Gastroesophageal sphincter (tissue), 4 donors: ENCODE results near the gene MCTP1. TPM values are rescaled to one million over a fixed set of nuclear protein-coding genes. Genes with fewer than 3 reads are reported as not detected.

Experiments used
- ATAC-seq: fragments of 150-250 bp; one replicate; pipeline ENCODE4 v1.9.1; 2016; ENCODE audit warnings: mild to moderate bottlenecking, moderate library complexity
- H3K27ac ChIP-seq, 4 donors: fragments of 200-600 bp; sonication (generic) in 3 of 4; 1 replicate in 3 of 4; 2 replicates in 1 of 4; pipeline ENCODE4 v1.5.1; 2016 to 2019
- H3K27me3 ChIP-seq: fragments of 200-600 bp; sonication (generic); one replicate; pipeline ENCODE4 v1.5.1; 2019
- H3K36me3 ChIP-seq, 2 donors: fragments of 200-600 bp; sonication (generic); one replicate each; pipeline ENCODE4 v1.5.1; 2019; ENCODE audit warnings: control low read depth in 1 of 2
- H3K4me1 ChIP-seq, 3 donors: fragments of 200-600 bp; sonication (generic); 1 replicate in 2 of 3; 2 replicates in 1 of 3; pipeline ENCODE4 v1.5.1; 2016 to 2019; ENCODE audit warnings: control low read depth in 2 of 3
- H3K4me3 ChIP-seq, 2 donors: fragments of 200-600 bp; sonication (generic); one replicate each; pipeline ENCODE4 v1.5.1; 2019; ENCODE audit warnings: mild to moderate bottlenecking in 1 of 2, moderate library complexity in 1 of 2
- H3K9me3 ChIP-seq, 3 donors: fragments of 200-600 bp; sonication (generic); one replicate each; pipeline ENCODE4 v1.5.1; 2017 to 2019; ENCODE audit warnings: control low read depth in 2 of 3
- CTCF ChIP-seq, 4 experiments: fragments of 200-600 bp in 2 of 4; fragments of 450-650 bp in 2 of 4; sonication (generic) in 1 of 4; IDR thresholded peaks; one replicate each; pipeline ENCODE4 v1.5.1; 2017 to 2019; ENCODE audit warnings: antibody characterized with exemption in 4 of 4, mild to moderate bottlenecking in 2 of 4, moderate library complexity in 2 of 4
- EP300 ChIP-seq: sonication (generic); formaldehyde crosslinking; IDR thresholded peaks from one replicate; pipeline ENCODE4 v1.6.1; 2017; ENCODE audit warnings: antibody characterized with exemption, mild to moderate bottlenecking
- POLR2A ChIP-seq, 2 donors: fragments of 450-650 bp; IDR thresholded peaks; one replicate each; pipeline ENCODE4 v1.6.1; 2017; ENCODE audit warnings: antibody characterized with exemption in 2 of 2, mild to moderate bottlenecking in 2 of 2, moderate library complexity in 1 of 2
- POLR2AphosphoS5 ChIP-seq: sonication (generic); formaldehyde crosslinking; IDR thresholded peaks from one replicate; pipeline ENCODE4 v1.6.1; 2017; ENCODE audit warnings: antibody characterized with exemption
- WGBS, 2 donors: methylation state at CpG; one replicate each; pipeline ENCODE4 v1.1.5; 2018; ENCODE audit warnings: low coverage in 1 of 2; 5-methylcytosine and 5-hydroxymethylcytosine counted together
- total RNA-seq, 4 donors: library from RNA; depleted of rRNA; stranded (reverse); fragments of >200 nt; gene quantifications; one replicate each; pipeline ENCODE4 v1.1.0, GENCODE V29; 2016

MCTP1 gene
- total RNA-seq, 4 donors from 2014 or later = 13.5 to 57.6 (median 21.9) TPM

- Histone ChIP-seq H3K4me1 (no peaks in the 10 kb centered on the region), H3K27me3 (no peaks in the 10 kb centered on the region), H3K27ac (no peak overlapping the region), H3K4me3 (no peak overlapping the region), H3K9me3 (no peaks in the 10 kb centered on the region), H3K36me3 (no peaks in the 10 kb centered on the region)
- 69 to 71% methylated on average over 2 to 3 of the region's 3 CpGs for WGBS, 2 donors
- no peak for ATAC-seq
- TF ChIP-seq POLR2AphosphoS5 = no peak
- no peak for TF ChIP-seq POLR2A (IDR thresholded peaks at IDR 0.05)
- TF ChIP-seq CTCF (IDR thresholded peaks at IDR 0.05) = no peak
- no peak for TF ChIP-seq EP300
These were observed 143.8 kb downstream of the MCTP1 start for GRCh38 chr5:95141141-95141540.

- Histone ChIP-seq H3K4me1 (no peaks in the 10 kb centered on the region), H3K27me3 (no peaks in the 10 kb centered on the region), H3K9me3 (no peaks in the 10 kb centered on the region), H3K27ac (no peak overlapping the region), H3K4me3 (no peak overlapping the region), H3K36me3 (no peaks in the 10 kb centered on the region)
- 76% methylated on average over 3 of the region's 3 CpGs; no CpG with 5 or more reads in 1 of the 2 donors for WGBS, 2 donors
- no peak for ATAC-seq
- no peak for TF ChIP-seq POLR2AphosphoS5
These were observed 150.6 kb downstream of the MCTP1 start for GRCh38 chr5:95134326-95134725.

GRCh38 chr5:95132096-95132495, 152.8 kb downstream of the MCTP1 start:
- Histone ChIP-seq H3K4me1 (no peaks in the 10 kb centered on the region), H3K27ac (no peak overlapping the region), H3K27me3 (no peaks in the 10 kb centered on the region), H3K36me3 (no peaks in the 10 kb centered on the region), H3K4me3 (no peak overlapping the region), H3K9me3 (no peaks in the 10 kb centered on the region)
- ATAC-seq = no peak
- TF ChIP-seq POLR2A (IDR thresholded peaks at IDR 0.05) = no peak
- 69% methylated on average over 1 of the region's 1 CpG; no CpG with 5 or more reads in 1 of the 2 donors for WGBS, 2 donors

GRCh38 chr5:95130941-95131340, 154.0 kb downstream of the MCTP1 start:
- Histone ChIP-seq H3K4me1 (no peaks in the 10 kb centered on the region), H3K4me3 (no peak overlapping the region), H3K9me3 (no peaks in the 10 kb centered on the region), H3K36me3 (no peaks in the 10 kb centered on the region), H3K27me3 (no peaks in the 10 kb centered on the region), H3K27ac (no peak overlapping the region)
- no peak for TF ChIP-seq EP300
- no peak for TF ChIP-seq CTCF (IDR thresholded peaks at IDR 0.05)
- no peak for TF ChIP-seq POLR2AphosphoS5
- no peak for ATAC-seq
- WGBS, 2 donors = 60 to 74% methylated on average over 3 of the region's 3 CpGs

- Histone ChIP-seq H3K9me3 (peaks cover 0 to 4% (median 0%) of the 10 kb centered on the region in 3 donors), H3K27me3 (no peaks in the 10 kb centered on the region), H3K4me3 (no peak overlapping the region), H3K36me3 (no peaks in the 10 kb centered on the region), H3K4me1 (no peaks in the 10 kb centered on the region), H3K27ac (no peak overlapping the region)
- no peak for ATAC-seq
- TF ChIP-seq POLR2A (IDR thresholded peaks at IDR 0.05) (no peak), CTCF (IDR thresholded peaks at IDR 0.05) (no peak), EP300 (no peak), POLR2AphosphoS5 (no peak)
- WGBS, 2 donors = 89 to 92% methylated on average over 1 of the region's 1 CpG
These were observed 160.2 kb downstream of the MCTP1 start for GRCh38 chr5:95124731-95125130.

- no peak overlapping the region for H3K27ac ChIP-seq
These were observed 160.8 kb downstream of the MCTP1 start for GRCh38 chr5:95124101-95124500.

More at GRCh38 chr5:95124101-95124500, 160.8 kb downstream of the MCTP1 start:
- Histone ChIP-seq H3K27me3 (no peaks in the 10 kb centered on the region), H3K4me3 (no peak overlapping the region), H3K9me3 (peaks cover 0 to 4% (median 0%) of the 10 kb centered on the region in 3 donors), H3K4me1 (no peaks in the 10 kb centered on the region), H3K36me3 (no peaks in the 10 kb centered on the region)
- ATAC-seq = no peak
- 66 to 86% methylated on average over 1 to 2 of the region's 2 CpGs for WGBS, 2 donors
- TF ChIP-seq POLR2AphosphoS5 (no peak), POLR2A (IDR thresholded peaks at IDR 0.05) (no peak), EP300 (no peak), CTCF (IDR thresholded peaks at IDR 0.05) (no peak)
